ENCODE results near the gene DPY30. TPM values are rescaled to one million over a fixed set of nuclear protein-coding genes. Genes with fewer than 3 reads are reported as not detected.

The DPY30 gene
- total RNA-seq, 2 experiments from 2014 or later, result 12.4 to 13.1 TPM

DNA sequence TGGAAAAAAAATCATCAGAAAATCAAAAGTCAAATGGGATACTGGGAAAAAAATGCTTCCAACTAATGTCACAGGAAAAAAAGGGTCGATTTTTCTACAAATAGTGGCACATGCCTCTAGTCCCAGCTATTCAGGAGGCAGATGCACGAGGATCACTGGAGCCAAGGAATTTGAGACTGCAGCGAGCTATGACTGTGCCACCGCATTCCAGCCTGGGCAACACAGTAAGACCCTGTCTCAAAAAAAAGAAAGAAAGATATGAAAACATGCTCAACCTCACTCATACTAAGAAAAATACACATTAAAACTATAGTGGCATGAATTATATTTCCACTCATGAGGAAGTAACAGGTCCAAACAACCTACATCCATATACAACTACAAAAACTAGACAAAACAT is 46.7 kb downstream of the DPY30 start:
- Histone ChIP-seq H3K9me3 (ENCODE audit: control insufficient read depth in 1 of 2, insufficient read depth in 1 of 2, low read length in 2 of 2) (no peaks in the 10 kb centered on the region), H3K36me3 (ENCODE audit: insufficient read depth, low read length) (no peaks in the 10 kb centered on the region), H3K4me3 (ENCODE audit: low read length) (no peak overlapping the region), H3K4me1 (ENCODE audit: insufficient read depth, low read length) (peaks cover 15% of the 10 kb centered on the region), H3K27me3 (ENCODE audit: control insufficient read depth in 1 of 2, insufficient read depth in 2 of 2, low read length in 2 of 2) (no peaks in the 10 kb centered on the region), H3K27ac (ENCODE audit: low read depth in 1 of 2, low read length in 2 of 2) (no peak overlapping the region)
- ATAC-seq (ENCODE audit: poor library complexity) (no peak), DNase-seq (no peak)
- Mint-ChIP-seq H3K36me3 (ENCODE audit: low read depth) (no peaks in the 10 kb centered on the region), H3K4me3 (no peak overlapping the region), H3K4me1 (ENCODE audit: low read depth) (peaks cover 56% of the 10 kb centered on the region), H3K9me3 (no peaks in the 10 kb centered on the region), H3K27ac (peak overlapping the region; percentile 3), H3K27me3 (no peaks in the 10 kb centered on the region)
- TF ChIP-seq, protein P1, sequence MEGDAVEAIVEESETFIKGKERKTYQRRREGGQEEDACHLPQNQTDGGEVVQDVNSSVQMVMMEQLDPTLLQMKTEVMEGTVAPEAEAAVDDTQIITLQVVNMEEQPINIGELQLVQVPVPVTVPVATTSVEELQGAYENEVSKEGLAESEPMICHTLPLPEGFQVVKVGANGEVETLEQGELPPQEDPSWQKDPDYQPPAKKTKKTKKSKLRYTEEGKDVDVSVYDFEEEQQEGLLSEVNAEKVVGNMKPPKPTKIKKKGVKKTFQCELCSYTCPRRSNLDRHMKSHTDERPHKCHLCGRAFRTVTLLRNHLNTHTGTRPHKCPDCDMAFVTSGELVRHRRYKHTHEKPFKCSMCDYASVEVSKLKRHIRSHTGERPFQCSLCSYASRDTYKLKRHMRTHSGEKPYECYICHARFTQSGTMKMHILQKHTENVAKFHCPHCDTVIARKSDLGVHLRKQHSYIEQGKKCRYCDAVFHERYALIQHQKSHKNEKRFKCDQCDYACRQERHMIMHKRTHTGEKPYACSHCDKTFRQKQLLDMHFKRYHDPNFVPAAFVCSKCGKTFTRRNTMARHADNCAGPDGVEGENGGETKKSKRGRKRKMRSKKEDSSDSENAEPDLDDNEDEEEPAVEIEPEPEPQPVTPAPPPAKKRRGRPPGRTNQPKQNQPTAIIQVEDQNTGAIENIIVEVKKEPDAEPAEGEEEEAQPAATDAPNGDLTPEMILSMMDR (IDR thresholded peaks at IDR 0.05), result no peak
- ChIA-PET POLR2A (no interaction called here), CTCF (interaction anchor here (0.7 kb wide), 1 partner anchor 117 kb away, joined by 3 read pairs; no protein-coding TSS in a partner anchor)
- intact Hi-C loops (cut with DNase I, micrococcal nuclease), result no loop called here

DNA sequence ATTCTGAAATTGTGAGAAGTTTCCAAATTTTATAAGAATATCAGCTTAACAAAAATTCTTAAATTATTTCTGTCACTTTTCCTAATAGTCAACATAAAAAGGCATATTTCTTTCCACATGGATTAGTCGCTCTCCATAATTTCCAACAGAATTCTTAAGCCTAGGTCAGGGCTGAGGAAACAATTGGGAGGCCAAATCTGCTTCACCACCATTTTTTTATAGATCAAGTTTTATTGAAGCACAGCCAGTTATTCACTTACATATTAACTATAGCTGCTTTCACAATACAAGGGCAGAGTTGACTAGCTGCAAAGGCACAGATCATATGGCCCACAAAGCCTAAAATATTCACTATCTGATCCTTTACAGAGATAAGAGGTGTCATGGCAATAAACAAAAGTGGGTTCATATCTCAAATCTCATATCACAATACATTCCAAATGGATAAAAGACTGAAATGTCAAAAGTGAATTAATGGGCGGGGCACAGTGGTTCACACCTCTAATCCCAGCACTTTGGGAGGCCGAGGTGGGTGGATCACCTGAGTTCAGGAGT is 47.5 kb downstream of the DPY30 start:
- Histone ChIP-seq H3K36me3 (ENCODE audit: insufficient read depth, low read length) (no peaks in the 10 kb centered on the region), H3K9me3 (ENCODE audit: control insufficient read depth in 1 of 2, insufficient read depth in 1 of 2, low read length in 2 of 2) (no peaks in the 10 kb centered on the region), H3K27ac (ENCODE audit: low read depth in 1 of 2, low read length in 2 of 2) (no peak overlapping the region), H3K27me3 (ENCODE audit: control insufficient read depth in 1 of 2, insufficient read depth in 2 of 2, low read length in 2 of 2) (no peaks in the 10 kb centered on the region), H3K4me1 (ENCODE audit: insufficient read depth, low read length) (peaks cover 13% of the 10 kb centered on the region), H3K4me3 (ENCODE audit: low read length) (no peak overlapping the region)
- TF ChIP-seq, protein P1 (IDR thresholded peaks at IDR 0.05), result no peak
- no peaks in the 10 kb centered on the region for H3K9me3 Mint-ChIP-seq
- H3K4me3 Mint-ChIP-seq, result no peak overlapping the region
- intact Hi-C loops (cut with DNase I, micrococcal nuclease), result no loop called here
- peaks cover 56% of the 10 kb centered on the region for H3K4me1 Mint-ChIP-seq (ENCODE audit: low read depth)
- no peaks in the 10 kb centered on the region for H3K36me3 Mint-ChIP-seq (ENCODE audit: low read depth)
- DNase-seq, result no peak
- H3K27me3 Mint-ChIP-seq, result no peaks in the 10 kb centered on the region
- ChIA-PET CTCF (no interaction called here), POLR2A (no interaction called here)
- no peak for ATAC-seq (ENCODE audit: poor library complexity)
- H3K27ac Mint-ChIP-seq, result peak overlapping the region; percentile 15

DNA sequence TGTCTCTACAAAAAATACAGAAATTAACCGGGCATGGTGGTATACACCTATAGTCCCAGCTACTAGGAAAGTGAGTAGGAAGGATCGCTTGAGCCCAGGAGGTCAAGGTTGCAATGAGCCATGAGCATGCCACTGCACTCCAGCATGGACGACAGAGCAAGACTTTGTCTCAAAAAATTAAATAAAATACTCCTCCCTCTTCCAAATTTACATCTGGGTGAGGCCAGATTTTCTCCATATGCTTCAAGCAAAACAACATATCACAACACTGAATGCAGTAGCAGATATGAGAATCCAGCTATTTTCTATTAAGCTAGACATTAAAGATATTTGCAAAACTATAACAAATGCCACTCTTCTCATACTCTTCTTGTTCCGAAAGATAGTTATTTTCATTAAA is 49.7 kb downstream of the DPY30 start:
- Histone ChIP-seq H3K4me1 (ENCODE audit: insufficient read depth, low read length) (peaks cover 6% of the 10 kb centered on the region), H3K4me3 (ENCODE audit: low read length) (no peak overlapping the region), H3K27me3 (ENCODE audit: control insufficient read depth in 1 of 2, insufficient read depth in 2 of 2, low read length in 2 of 2) (no peaks in the 10 kb centered on the region), H3K36me3 (ENCODE audit: insufficient read depth, low read length) (no peaks in the 10 kb centered on the region), H3K27ac (ENCODE audit: low read depth in 1 of 2, low read length in 2 of 2) (no peak overlapping the region), H3K9me3 (ENCODE audit: control insufficient read depth in 1 of 2, insufficient read depth in 1 of 2, low read length in 2 of 2) (no peaks in the 10 kb centered on the region)
- ChIA-PET POLR2A (interaction anchor here (1.1 kb wide), 1 partner anchor 19 kb away, joined by 3 read pairs; no protein-coding TSS in a partner anchor), CTCF (no interaction called here)
- no peak for ATAC-seq (ENCODE audit: poor library complexity)
- H3K27me3 Mint-ChIP-seq, result no peaks in the 10 kb centered on the region
- TF ChIP-seq, protein P1 (IDR thresholded peaks at IDR 0.05), result no peak
- H3K4me1 Mint-ChIP-seq (ENCODE audit: low read depth), result peaks cover 45% of the 10 kb centered on the region
- no peaks in the 10 kb centered on the region for H3K36me3 Mint-ChIP-seq (ENCODE audit: low read depth)
- intact Hi-C loops (cut with DNase I, micrococcal nuclease), result no loop called here
- no peak overlapping the region for H3K4me3 Mint-ChIP-seq
- no peaks in the 10 kb centered on the region for H3K9me3 Mint-ChIP-seq
- no peak overlapping the region for H3K27ac Mint-ChIP-seq
- DNase-seq, result no peak

Measured in CD4-positive, alpha-beta T cell (primary cell).